ENCODE results near the gene SULT1B1. TPM values are rescaled to one million over a fixed set of nuclear protein-coding genes. Genes with fewer than 3 reads are reported as not detected.

The SULT1B1 gene
- polyA plus RNA-seq, 3 donors from 2014 or later = 8.9 to 14.9 (median 11.0) TPM

- Mint-ChIP-seq H3K9me3 (peaks cover 0 to 6% (median 0%) of the 10 kb centered on the region in 6 donors), H3K27me3 (ENCODE audit: low read depth in 3 of 3) (no peaks in the 10 kb centered on the region), H3K27ac (no peak overlapping the region), H3K4me3 (no peak overlapping the region), H3K36me3 (peaks cover 0 to 19% (median 12%) of the 10 kb centered on the region in 3 donors), H3K4me1 (peaks cover 0 to 2% of the 10 kb centered on the region in 2 donors)
- DNase-seq = no peak
Measured at GRCh38 chr4:69738872-69739271, 21.5 kb downstream of the SULT1B1 start.

GRCh38 chr4:69735119-69735518 is 25.3 kb downstream of the SULT1B1 start:
- DNase-seq = no peak
- H3K36me3 Mint-ChIP-seq = peaks cover 4 to 25% (median 23%) of the 10 kb centered on the region in 3 donors
- no peak overlapping the region for H3K4me3 Mint-ChIP-seq
- peak overlapping the region in 1 of 6 donors; percentile 18 for H3K27ac Mint-ChIP-seq
- peaks cover 0 to 2% of the 10 kb centered on the region in 2 donors for H3K4me1 Mint-ChIP-seq
- no peaks in the 10 kb centered on the region for H3K27me3 Mint-ChIP-seq (ENCODE audit: low read depth in 3 of 3)
- H3K9me3 Mint-ChIP-seq = peaks cover 0 to 3% (median 0%) of the 10 kb centered on the region in 6 donors

GRCh38 chr4:69731847-69732246 is 28.6 kb downstream of the SULT1B1 start:
- Mint-ChIP-seq H3K27ac (no peak overlapping the region), H3K27me3 (ENCODE audit: low read depth in 3 of 3) (no peaks in the 10 kb centered on the region), H3K4me1 (no peaks in the 10 kb centered on the region), H3K4me3 (no peak overlapping the region), H3K9me3 (no peaks in the 10 kb centered on the region), H3K36me3 (peaks cover 4 to 26% (median 23%) of the 10 kb centered on the region in 3 donors)
- DNase-seq = no peak

- H3K4me1 Mint-ChIP-seq = no peaks in the 10 kb centered on the region
- DNase-seq = no peak
- H3K9me3 Mint-ChIP-seq = no peaks in the 10 kb centered on the region
- no peaks in the 10 kb centered on the region for H3K27me3 Mint-ChIP-seq (ENCODE audit: low read depth in 3 of 3)
- H3K27ac Mint-ChIP-seq = peak overlapping the region in 1 of 6 donors; percentile 61
- peaks cover 4 to 30% (median 23%) of the 10 kb centered on the region in 3 donors for H3K36me3 Mint-ChIP-seq
- H3K4me3 Mint-ChIP-seq = no peak overlapping the region
Measured at GRCh38 chr4:69731241-69731640, 29.2 kb downstream of the SULT1B1 start.

GRCh38 chr4:69730002-69730401 is 30.4 kb downstream of the SULT1B1 start:
- H3K4me3 Mint-ChIP-seq = no peak overlapping the region
- peaks cover 0 to 5% of the 10 kb centered on the region in 2 donors for H3K4me1 Mint-ChIP-seq
- DNase-seq = no peak
- no peak overlapping the region for H3K27ac Mint-ChIP-seq
- no peaks in the 10 kb centered on the region for H3K9me3 Mint-ChIP-seq
- H3K27me3 Mint-ChIP-seq (ENCODE audit: low read depth in 3 of 3) = no peaks in the 10 kb centered on the region
- peaks cover 4 to 31% (median 28%) of the 10 kb centered on the region in 3 donors for H3K36me3 Mint-ChIP-seq

GRCh38 chr4:69727926-69728325 is 32.5 kb downstream of the SULT1B1 start:
- no peak overlapping the region for H3K27ac Mint-ChIP-seq
- H3K36me3 Mint-ChIP-seq = peaks cover 6 to 39% (median 36%) of the 10 kb centered on the region in 3 donors
- H3K9me3 Mint-ChIP-seq = no peaks in the 10 kb centered on the region
- DNase-seq = no peak
- H3K27me3 Mint-ChIP-seq (ENCODE audit: low read depth in 3 of 3) = no peaks in the 10 kb centered on the region
- H3K4me1 Mint-ChIP-seq = peaks cover 0 to 6% of the 10 kb centered on the region in 2 donors
- no peak overlapping the region for H3K4me3 Mint-ChIP-seq

- H3K4me3 Mint-ChIP-seq = no peak overlapping the region
- H3K27me3 Mint-ChIP-seq (ENCODE audit: low read depth in 3 of 3) = no peaks in the 10 kb centered on the region
- H3K4me1 Mint-ChIP-seq = peaks cover 0 to 6% of the 10 kb centered on the region in 2 donors
- H3K27ac Mint-ChIP-seq = no peak overlapping the region
- DNase-seq = no peak
- H3K36me3 Mint-ChIP-seq = peaks cover 5 to 40% (median 35%) of the 10 kb centered on the region in 3 donors
- H3K9me3 Mint-ChIP-seq = no peaks in the 10 kb centered on the region
Measured at GRCh38 chr4:69727426-69727825, 33.0 kb downstream of the SULT1B1 start.

GRCh38 chr4:69726971-69727370 is 33.4 kb downstream of the SULT1B1 start:
- Mint-ChIP-seq H3K9me3 (no peaks in the 10 kb centered on the region), H3K36me3 (peaks cover 5 to 43% (median 36%) of the 10 kb centered on the region in 3 donors), H3K27me3 (ENCODE audit: low read depth in 3 of 3) (no peaks in the 10 kb centered on the region), H3K27ac (no peak overlapping the region), H3K4me1 (peaks cover 0 to 6% of the 10 kb centered on the region in 2 donors), H3K4me3 (no peak overlapping the region)
- DNase-seq = no peak

- Mint-ChIP-seq H3K9me3 (no peaks in the 10 kb centered on the region), H3K27me3 (ENCODE audit: low read depth in 3 of 3) (peaks cover 0 to 1% (median 0%) of the 10 kb centered on the region in 3 donors), H3K36me3 (peaks cover 5 to 22% (median 21%) of the 10 kb centered on the region in 3 donors), H3K4me3 (no peak overlapping the region), H3K4me1 (no peaks in the 10 kb centered on the region), H3K27ac (no peak overlapping the region)
- no peak for DNase-seq
Measured at GRCh38 chr4:69718396-69719271, 41.8 kb downstream of the SULT1B1 start.

- Mint-ChIP-seq H3K27me3 (ENCODE audit: low read depth in 3 of 3) (peaks cover 0 to 1% (median 0%) of the 10 kb centered on the region in 3 donors), H3K4me3 (no peak overlapping the region), H3K36me3 (peaks cover under 1 to 22% (median 16%) of the 10 kb centered on the region in 3 donors), H3K9me3 (no peaks in the 10 kb centered on the region), H3K4me1 (no peaks in the 10 kb centered on the region), H3K27ac (no peak overlapping the region)
- no peak for DNase-seq
Measured at GRCh38 chr4:69717778-69718177, 42.6 kb downstream of the SULT1B1 start.

- H3K4me1 Mint-ChIP-seq = no peaks in the 10 kb centered on the region
- H3K4me3 Mint-ChIP-seq = no peak overlapping the region
- no peak overlapping the region for H3K27ac Mint-ChIP-seq
- DNase-seq = no peak
- no peaks in the 10 kb centered on the region for H3K9me3 Mint-ChIP-seq
- H3K36me3 Mint-ChIP-seq = peaks cover 0 to 13% (median 7%) of the 10 kb centered on the region in 3 donors
- peaks cover 0 to 2% (median 0%) of the 10 kb centered on the region in 3 donors for H3K27me3 Mint-ChIP-seq (ENCODE audit: low read depth in 3 of 3)
Measured at GRCh38 chr4:69716654-69717053, 43.8 kb downstream of the SULT1B1 start.

- H3K4me1 Mint-ChIP-seq = no peaks in the 10 kb centered on the region
- no peak for DNase-seq
- H3K4me3 Mint-ChIP-seq = no peak overlapping the region
- H3K36me3 Mint-ChIP-seq = peaks cover 0 to 8% (median 3%) of the 10 kb centered on the region in 3 donors
- H3K27me3 Mint-ChIP-seq (ENCODE audit: low read depth in 3 of 3) = peaks cover 0 to 1% (median 0%) of the 10 kb centered on the region in 3 donors
- no peak overlapping the region for H3K27ac Mint-ChIP-seq
- H3K9me3 Mint-ChIP-seq = no peaks in the 10 kb centered on the region
Measured at GRCh38 chr4:69714086-69714485, 46.3 kb downstream of the SULT1B1 start.

- no peaks in the 10 kb centered on the region for H3K4me1 Mint-ChIP-seq
- H3K27ac Mint-ChIP-seq = no peak overlapping the region
- no peaks in the 10 kb centered on the region for H3K9me3 Mint-ChIP-seq
- H3K27me3 Mint-ChIP-seq (ENCODE audit: low read depth in 3 of 3) = peaks cover 0 to 1% (median 0%) of the 10 kb centered on the region in 3 donors
- H3K4me3 Mint-ChIP-seq = no peak overlapping the region
- no peak for DNase-seq
- peaks cover 0 to 7% (median under 1%) of the 10 kb centered on the region in 3 donors for H3K36me3 Mint-ChIP-seq
Measured at GRCh38 chr4:69713593-69713992, 46.8 kb downstream of the SULT1B1 start.

- H3K27ac Mint-ChIP-seq = peak overlapping the region in 1 of 6 donors; percentile 6
- no peak overlapping the region for H3K4me3 Mint-ChIP-seq
- H3K9me3 Mint-ChIP-seq = no peaks in the 10 kb centered on the region
- no peaks in the 10 kb centered on the region for H3K4me1 Mint-ChIP-seq
- H3K27me3 Mint-ChIP-seq (ENCODE audit: low read depth in 3 of 3) = peaks cover 0 to 3% (median 2%) of the 10 kb centered on the region in 3 donors
- H3K36me3 Mint-ChIP-seq = peaks cover 0 to 4% (median 0%) of the 10 kb centered on the region in 3 donors
- DNase-seq = no peak
Measured at GRCh38 chr4:69710580-69710979, 49.8 kb downstream of the SULT1B1 start.
